Measurements from ENCODE around the gene COMT.

Gene COMT

GRCh38 chr22:19964701-19965386, 23.3 kb downstream of the COMT start:
- DNase-seq (ENCODE audit: low spot score), result no peak
- no peak overlapping the region for H3K4me3 ChIP-seq
- no peak overlapping the region for H3K27ac ChIP-seq
- no peak for TF ChIP-seq CTCF (IDR thresholded peaks at IDR 0.05)

GRCh38 chr22:19965771-19966709, 24.5 kb downstream of the COMT start:
- no peak for DNase-seq (ENCODE audit: low spot score)
- Histone ChIP-seq H3K27ac (no peak overlapping the region), H3K4me3 (no peak overlapping the region)
- no peak for TF ChIP-seq CTCF (IDR thresholded peaks at IDR 0.05)

- Histone ChIP-seq H3K27ac (no peak overlapping the region), H3K4me3 (no peak overlapping the region)
- TF ChIP-seq CTCF (IDR thresholded peaks at IDR 0.05), result no peak
- DNase-seq (ENCODE audit: low spot score), result no peak
Measured at GRCh38 chr22:19966908-19967750, 25.6 kb downstream of the COMT start.

GRCh38 chr22:19967850-19968449, 26.4 kb downstream of the COMT start:
- no peak overlapping the region for H3K4me3 ChIP-seq
- no peak overlapping the region for H3K27ac ChIP-seq
- no peak for TF ChIP-seq CTCF (IDR thresholded peaks at IDR 0.05)
- no peak for DNase-seq (ENCODE audit: low spot score)

GRCh38 chr22:19968450-19968891, 26.9 kb downstream of the COMT start:
- no peak for DNase-seq (ENCODE audit: low spot score)
- TF ChIP-seq CTCF (IDR thresholded peaks at IDR 0.05), result no peak
- Histone ChIP-seq H3K27ac (no peak overlapping the region), H3K4me3 (no peak overlapping the region)

- TF ChIP-seq CTCF (IDR thresholded peaks at IDR 0.05), result no peak
- no peak for DNase-seq (ENCODE audit: low spot score)
- Histone ChIP-seq H3K4me3 (no peak overlapping the region), H3K27ac (no peak overlapping the region)
Measured at GRCh38 chr22:19969141-19969928, 27.8 kb downstream of the COMT start.

Measured in coronary artery (tissue), 2 donors.